IPS-18c (cell line): Measurements from ENCODE around the gene VWA3A.
A peak's percentile ranks its signal among the peaks of the same experiment; 100 is the strongest.
"Not testable (repeated sequence)": the region's sequence is repeated elsewhere in the genome, so short reads cannot be mapped to it uniquely, and the experiment has no call there.

Experiments used
- H3K4me3 ChIP-seq: 2 replicates; pipeline ENCODE4 v1.7.0; 2013; ENCODE audit warnings: low read depth, mild to moderate bottlenecking, low read length, moderate library complexity; ENCODE audit not compliant: insufficient read depth
- H3K9me3 ChIP-seq: one replicate; pipeline ENCODE4 v1.6.1; 2013; ENCODE audit warnings: mild to moderate bottlenecking, low read length, moderate library complexity; ENCODE audit not compliant: control insufficient read depth, insufficient read depth

VWA3A gene

GRCh38 chr16:22161401-22161800 lies 69.1 kb downstream of the VWA3A start:
- Histone ChIP-seq H3K9me3 (no peaks in the 10 kb centered on the region), H3K4me3 (no peak overlapping the region)

- no peaks in the 10 kb centered on the region for H3K9me3 ChIP-seq
- H3K4me3 ChIP-seq: peak within 1 kb of the TSS; percentile 50; the same call in 1 of the 2 replicates
Measured at GRCh38 chr16:22161999-22162655, 69.8 kb downstream of the VWA3A start, which contains the start of gene SDR42E2. SDR42E2 (plus strand) TSS chr16:22162506; CDS start chr16:22165583, 3,077 bp downstream.

GRCh38 chr16:22162656-22163009 lies 70.3 kb downstream of the VWA3A start:
- Histone ChIP-seq H3K4me3 (peak overlapping the region; percentile 50; the same call in 1 of the 2 replicates), H3K9me3 (no peaks in the 10 kb centered on the region)

GRCh38 chr16:22163806-22164205 lies 71.5 kb downstream of the VWA3A start:
- no peaks in the 10 kb centered on the region for H3K9me3 ChIP-seq
- H3K4me3 ChIP-seq: no peak overlapping the region

GRCh38 chr16:22164482-22164881 lies 72.1 kb downstream of the VWA3A start:
- H3K4me3 ChIP-seq: no peak overlapping the region
- H3K9me3 ChIP-seq: no peaks in the 10 kb centered on the region

GRCh38 chr16:22165508-22166285 lies 73.4 kb downstream of the VWA3A start:
- no peaks in the 10 kb centered on the region for H3K9me3 ChIP-seq

GRCh38 chr16:22171953-22172352 lies 79.6 kb downstream of the VWA3A start:
- H3K9me3 ChIP-seq: no peaks in the 10 kb centered on the region
- no peak overlapping the region for H3K4me3 ChIP-seq

More at GRCh38 chr16:22165508-22166285, 73.4 kb downstream of the VWA3A start:
- H3K4me3 ChIP-seq: no peak overlapping the region

- H3K4me3 ChIP-seq, H3K9me3 ChIP-seq: not testable (repeated sequence)
Measured at GRCh38 chr16:22172642-22173041, 80.3 kb downstream of the VWA3A start.

GRCh38 chr16:22174642-22175041 lies 82.3 kb downstream of the VWA3A start:
- Histone ChIP-seq H3K4me3 (no peak overlapping the region), H3K9me3 (no peaks in the 10 kb centered on the region)

GRCh38 chr16:22177968-22178930 lies 85.9 kb downstream of the VWA3A start:
- no peaks in the 10 kb centered on the region for H3K9me3 ChIP-seq
- no peak overlapping the region for H3K4me3 ChIP-seq

GRCh38 chr16:22181426-22181825 lies 89.1 kb downstream of the VWA3A start:
- Histone ChIP-seq H3K9me3 (no peaks in the 10 kb centered on the region), H3K4me3 (no peak overlapping the region)

GRCh38 chr16:22181843-22182242 lies 89.5 kb downstream of the VWA3A start:
- H3K9me3 ChIP-seq: no peaks in the 10 kb centered on the region
- no peak overlapping the region for H3K4me3 ChIP-seq

GRCh38 chr16:22183335-22183734 lies 91.0 kb downstream of the VWA3A start:
- H3K4me3 ChIP-seq: no peak overlapping the region
- H3K9me3 ChIP-seq: no peaks in the 10 kb centered on the region

- H3K9me3 ChIP-seq: no peaks in the 10 kb centered on the region
- H3K4me3 ChIP-seq: no peak overlapping the region
Measured at GRCh38 chr16:22183901-22184614, 91.7 kb downstream of the VWA3A start.

- Histone ChIP-seq H3K4me3 (no peak overlapping the region), H3K9me3 (no peaks in the 10 kb centered on the region)
Measured at GRCh38 chr16:22184615-22184968, 92.3 kb downstream of the VWA3A start.

GRCh38 chr16:22186517-22186916 lies 94.2 kb downstream of the VWA3A start:
- no peaks in the 10 kb centered on the region for H3K9me3 ChIP-seq
- no peak overlapping the region for H3K4me3 ChIP-seq

GRCh38 chr16:22188267-22188594 lies 95.9 kb downstream of the VWA3A start:
- Histone ChIP-seq H3K4me3 (no peak overlapping the region), H3K9me3 (no peaks in the 10 kb centered on the region)
